Islet of Langerhans (tissue), 1 donor: ENCODE data around the gene THUMPD2.

Source experiments
- FAIRE-seq: peaks from one replicate; lab custom pipeline; 2011; peaks lifted over from hg19 to GRCh38; lab: Jason Lieb, UNC

THUMPD2 gene

GRCh38 chr2:39715095-39715494 is 64.0 kb downstream of the THUMPD2 start:
- no peak for FAIRE-seq

GRCh38 chr2:39712953-39713352 is 66.1 kb downstream of the THUMPD2 start:
- no peak for FAIRE-seq

GRCh38 chr2:39710807-39711206 is 68.3 kb downstream of the THUMPD2 start:
- FAIRE-seq, result no peak

GRCh38 chr2:39708003-39708402 is 71.1 kb downstream of the THUMPD2 start:
- FAIRE-seq, result no peak

GRCh38 chr2:39706945-39707344 is 72.1 kb downstream of the THUMPD2 start:
- no peak for FAIRE-seq

GRCh38 chr2:39706312-39706711 is 72.7 kb downstream of the THUMPD2 start:
- FAIRE-seq, result no peak

- FAIRE-seq, result no peak
Observed at GRCh38 chr2:39705638-39706037, 73.4 kb downstream of the THUMPD2 start.

- FAIRE-seq, result no peak
Observed at GRCh38 chr2:39704540-39704939, 74.5 kb downstream of the THUMPD2 start.

GRCh38 chr2:39703181-39703872 is 75.7 kb downstream of the THUMPD2 start:
- no peak for FAIRE-seq

- peak; percentile 62 for FAIRE-seq
Observed at GRCh38 chr2:39701137-39701536, 77.9 kb downstream of the THUMPD2 start.

- FAIRE-seq, result no peak
Observed at GRCh38 chr2:39697454-39697853, 81.6 kb downstream of the THUMPD2 start.

- peak; percentile 82 for FAIRE-seq
Observed at GRCh38 chr2:39696838-39697237, 82.2 kb downstream of the THUMPD2 start.

GRCh38 chr2:39696101-39696553 is 82.9 kb downstream of the THUMPD2 start:
- no peak for FAIRE-seq

- no peak for FAIRE-seq
Observed at GRCh38 chr2:39693245-39693644, 85.8 kb downstream of the THUMPD2 start.

GRCh38 chr2:39689876-39690275 is 89.2 kb downstream of the THUMPD2 start:
- no peak for FAIRE-seq

GRCh38 chr2:39689272-39689841 is 89.7 kb downstream of the THUMPD2 start:
- FAIRE-seq, result no peak

GRCh38 chr2:39688181-39688580 is 90.9 kb downstream of the THUMPD2 start:
- FAIRE-seq, result no peak

GRCh38 chr2:39686456-39686855 is 92.6 kb downstream of the THUMPD2 start:
- FAIRE-seq, result no peak
